GF-D8 (cell line): ENCODE results near the gene GPX3.

Experiments used
- DNase-seq: peaks from one replicate; lab custom pipeline; 2025; lab: John Stamatoyannopoulos, UW

The GPX3 gene

GRCh38 chr5:151034422-151035379 lies 14.3 kb downstream of the GPX3 start:
- no peak for DNase-seq

- DNase-seq: no peak
These were observed 16.2 kb downstream of the GPX3 start for GRCh38 chr5:151036556-151036955.

GRCh38 chr5:151037561-151038411 lies 17.4 kb downstream of the GPX3 start:
- no peak for DNase-seq

- DNase-seq: no peak
These were observed 18.0 kb downstream of the GPX3 start for GRCh38 chr5:151038412-151038745.

- DNase-seq: no peak
These were observed 18.4 kb downstream of the GPX3 start for GRCh38 chr5:151038801-151039238.

GRCh38 chr5:151039665-151040064 lies 19.3 kb downstream of the GPX3 start:
- DNase-seq: no peak

GRCh38 chr5:151040211-151040747 lies 19.9 kb downstream of the GPX3 start:
- DNase-seq: no peak

GRCh38 chr5:151041577-151042268 lies 21.3 kb downstream of the GPX3 start:
- DNase-seq: no peak

- DNase-seq: no peak
These were observed 22.2 kb downstream of the GPX3 start for GRCh38 chr5:151042453-151043093.

- no peak for DNase-seq
These were observed 27.5 kb downstream of the GPX3 start for GRCh38 chr5:151047814-151048425.

GRCh38 chr5:151048526-151048925 lies 28.1 kb downstream of the GPX3 start:
- DNase-seq: no peak

GRCh38 chr5:151051066-151051930 lies 30.9 kb downstream of the GPX3 start:
- peak; percentile 74 for DNase-seq

GRCh38 chr5:151051931-151052608 lies 31.7 kb downstream of the GPX3 start:
- no peak for DNase-seq

GRCh38 chr5:151052836-151053235 lies 32.4 kb downstream of the GPX3 start:
- DNase-seq: no peak

GRCh38 chr5:151053796-151054462 lies 33.5 kb downstream of the GPX3 start:
- DNase-seq: no peak

- no peak for DNase-seq
These were observed 34.3 kb downstream of the GPX3 start for GRCh38 chr5:151054709-151055108.

- DNase-seq: no peak
These were observed 34.9 kb downstream of the GPX3 start for GRCh38 chr5:151055336-151055735.

- peak; percentile 18 for DNase-seq
These were observed 36.3 kb downstream of the GPX3 start for GRCh38 chr5:151056379-151057325.
